AG04450 (cell line): Measurements from ENCODE around the gene KLHL21. TPM values are rescaled to one million over a fixed set of nuclear protein-coding genes. Genes with fewer than 3 reads are reported as not detected.
"Not testable (repeated sequence)": the region's sequence is repeated elsewhere in the genome, so short reads cannot be mapped to it uniquely, and the experiment has no call there.

Experiments
- CTCF ChIA-PET: fragments of 300-600, 350-600 bp; formaldehyde crosslinking; extraction: SDS; loops from one replicate; lab custom pipeline; 2022; ENCODE audit warnings: antibody characterized with exemption, inconsistent platforms; lab: Charles Lee
- POLR2A ChIA-PET: fragments of 350-600 bp; formaldehyde crosslinking; extraction: SDS; loops from one replicate; lab custom pipeline; 2021; ENCODE audit warnings: antibody characterized with exemption, inconsistent platforms; lab: Yijun Ruan, JAX
- DNase-seq: peaks from one replicate; pipeline ENCODE4 v3.0.0-alpha.2; 2011; ENCODE audit warnings: low read depth, low spot score
- H3K27ac ChIP-seq: one replicate; pipeline ENCODE4 v1.5.1; 2012; ENCODE audit warnings: low read depth, low read length, control low read depth
- H3K27me3 ChIP-seq: one replicate; pipeline ENCODE4 v1.6.0; 2012; ENCODE audit warnings: low read length; ENCODE audit not compliant: control insufficient read depth, insufficient read depth
- H3K4me3 ChIP-seq: 2 replicates; pipeline ENCODE4 v1.5.1; 2011; ENCODE audit warnings: mild to moderate bottlenecking, low read depth, low read length, control low read depth
- H3K9me3 ChIP-seq: 2 replicates; pipeline ENCODE4 v1.5.1; 2012; ENCODE audit warnings: low read length; ENCODE audit not compliant: control insufficient read depth, insufficient read depth
- polyA plus RNA-seq: library from polyadenylated mRNA; depleted of rRNA; stranded (reverse); fragments of >200 nt; gene quantifications from 2 replicates; pipeline ENCODE4 v1.2.3, GENCODE V29; 2011
- TF ChIP-seq, protein P1 (sequence below): IDR thresholded peaks from 2 replicates; pipeline ENCODE4 v1.5.1; 2011; ENCODE audit warnings: low read depth, low read length, control low read depth, inconsistent platforms

Gene KLHL21
- polyA plus RNA-seq, 1 experiment: 11.7 TPM

DNA sequence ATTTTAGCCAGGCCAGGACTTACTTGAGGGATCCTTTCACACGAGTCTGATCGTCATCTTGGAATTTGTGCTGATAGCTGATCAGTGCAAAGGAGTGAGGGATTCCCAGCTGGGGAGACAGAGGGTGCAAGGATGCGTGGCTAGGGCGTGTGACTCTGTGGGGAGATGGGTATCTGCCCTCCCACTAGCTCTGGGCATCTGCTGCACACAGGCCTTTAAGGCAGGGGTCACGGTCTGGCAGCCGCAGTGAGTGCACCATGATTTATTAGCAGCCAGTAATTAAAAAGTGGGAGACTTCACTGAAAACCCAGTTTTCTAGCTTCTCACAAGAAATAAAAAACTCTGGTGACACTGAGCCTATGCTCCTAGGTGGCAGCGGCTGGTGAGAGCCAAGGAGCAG lies 42.3 kb upstream of the KLHL21 start:
- POLR2A ChIA-PET: no interaction called here
- DNase-seq: no peak
- Histone ChIP-seq H3K9me3 (no peaks in the 10 kb centered on the region), H3K4me3 (no peak overlapping the region), H3K27me3 (no peaks in the 10 kb centered on the region), H3K27ac (no peak overlapping the region)
- CTCF ChIA-PET: interaction anchor here (1.0 to 4.5 kb wide), 7 partner anchors 11 to 160 kb away, joined by 3 to 34 read pairs (median 21); partner anchors contain the start of genes NOL9 and TAS1R1
- TF ChIP-seq, protein P1, sequence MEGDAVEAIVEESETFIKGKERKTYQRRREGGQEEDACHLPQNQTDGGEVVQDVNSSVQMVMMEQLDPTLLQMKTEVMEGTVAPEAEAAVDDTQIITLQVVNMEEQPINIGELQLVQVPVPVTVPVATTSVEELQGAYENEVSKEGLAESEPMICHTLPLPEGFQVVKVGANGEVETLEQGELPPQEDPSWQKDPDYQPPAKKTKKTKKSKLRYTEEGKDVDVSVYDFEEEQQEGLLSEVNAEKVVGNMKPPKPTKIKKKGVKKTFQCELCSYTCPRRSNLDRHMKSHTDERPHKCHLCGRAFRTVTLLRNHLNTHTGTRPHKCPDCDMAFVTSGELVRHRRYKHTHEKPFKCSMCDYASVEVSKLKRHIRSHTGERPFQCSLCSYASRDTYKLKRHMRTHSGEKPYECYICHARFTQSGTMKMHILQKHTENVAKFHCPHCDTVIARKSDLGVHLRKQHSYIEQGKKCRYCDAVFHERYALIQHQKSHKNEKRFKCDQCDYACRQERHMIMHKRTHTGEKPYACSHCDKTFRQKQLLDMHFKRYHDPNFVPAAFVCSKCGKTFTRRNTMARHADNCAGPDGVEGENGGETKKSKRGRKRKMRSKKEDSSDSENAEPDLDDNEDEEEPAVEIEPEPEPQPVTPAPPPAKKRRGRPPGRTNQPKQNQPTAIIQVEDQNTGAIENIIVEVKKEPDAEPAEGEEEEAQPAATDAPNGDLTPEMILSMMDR: no peak

DNA sequence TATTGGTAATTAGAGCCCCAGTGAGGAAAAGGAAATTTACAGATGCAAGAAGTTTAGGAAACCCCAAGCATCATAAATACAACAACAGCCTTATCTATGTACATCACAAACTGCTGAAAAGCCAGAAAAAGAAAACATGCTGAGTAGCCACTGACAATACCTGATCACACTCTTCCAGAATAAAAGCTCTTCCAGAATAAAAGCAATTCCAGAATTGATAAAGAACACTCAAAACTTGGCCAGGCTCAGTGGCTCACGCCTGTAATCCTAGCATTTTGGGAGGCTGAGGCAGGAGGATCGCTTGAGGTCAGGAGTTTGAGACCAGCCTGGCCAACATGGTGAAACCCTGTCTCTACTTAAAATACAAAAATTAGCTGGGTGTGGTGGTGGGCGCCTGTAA lies 38.2 kb upstream of the KLHL21 start:
- POLR2A ChIA-PET: not testable (repeated sequence)
- CTCF ChIA-PET: interaction anchor here (1.3 to 1.7 kb wide), 3 partner anchors 151 to 155 kb away, joined by 3 to 6 read pairs (median 5); no protein-coding TSS in a partner anchor

DNA sequence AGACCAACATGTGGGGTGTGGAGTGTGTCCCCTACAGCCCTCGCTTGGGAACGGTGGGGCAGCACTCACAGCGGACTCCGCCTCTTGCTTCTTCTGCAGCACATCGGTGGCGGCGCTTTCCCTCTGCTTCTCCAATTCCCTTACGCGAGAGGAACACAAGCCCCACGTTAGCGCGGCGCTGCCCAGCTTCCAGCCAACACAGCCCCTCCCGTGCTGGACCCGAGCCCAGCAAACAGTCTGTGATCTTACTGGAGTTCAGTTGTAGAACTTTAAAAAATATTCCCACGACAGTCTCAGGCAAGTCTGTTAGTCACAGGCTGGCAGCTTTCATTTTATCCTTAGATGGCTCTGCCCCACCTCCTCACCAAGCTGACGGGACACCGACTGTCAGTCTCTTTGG lies 35.6 kb upstream of the KLHL21 start:
- no peaks in the 10 kb centered on the region for H3K9me3 ChIP-seq
- peak overlapping the region; percentile 39 for H3K27ac ChIP-seq
- POLR2A ChIA-PET: no interaction called here
- no peaks in the 10 kb centered on the region for H3K27me3 ChIP-seq
- TF ChIP-seq, protein P1: no peak
- CTCF ChIA-PET: interaction anchor here (3.1 kb wide), 1 partner anchor 9 kb away, joined by 19 read pairs; no protein-coding TSS in a partner anchor
- peak; percentile 49 for DNase-seq
- H3K4me3 ChIP-seq: no peak overlapping the region

More for the DNA sequence above, 38.2 kb upstream of the KLHL21 start:
- not testable (repeated sequence) for H3K4me3 ChIP-seq, H3K27ac ChIP-seq, H3K27me3 ChIP-seq, H3K9me3 ChIP-seq, DNase-seq

DNA sequence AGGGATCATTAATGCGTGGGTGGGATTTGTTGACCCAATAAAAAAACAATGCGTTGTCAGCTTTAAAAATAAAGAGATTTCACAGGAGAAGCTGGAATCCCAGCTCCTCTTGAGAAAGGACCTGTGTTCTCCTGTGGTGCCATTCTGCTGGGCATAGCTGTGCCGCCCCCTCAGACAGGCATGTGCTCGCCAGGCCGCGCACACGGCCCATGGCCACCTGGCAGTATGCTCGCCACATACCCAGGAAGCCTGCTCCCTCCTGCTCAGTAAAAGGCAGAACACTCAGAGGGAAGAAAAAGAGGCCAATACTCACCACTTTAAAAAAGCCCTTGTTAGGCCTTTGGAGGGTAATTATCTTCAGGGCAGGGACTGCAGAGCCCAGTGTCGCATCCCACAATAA lies 35.1 kb upstream of the KLHL21 start:
- ChIA-PET POLR2A (no interaction called here), CTCF (interaction anchor here (3.1 kb wide), 1 partner anchor 9 kb away, joined by 19 read pairs; no protein-coding TSS in a partner anchor)
- no peaks in the 10 kb centered on the region for H3K27me3 ChIP-seq
- H3K4me3 ChIP-seq: no peak overlapping the region
- TF ChIP-seq, protein P1: no peak
- H3K9me3 ChIP-seq: no peaks in the 10 kb centered on the region
- no peak overlapping the region for H3K27ac ChIP-seq
- DNase-seq: no peak

DNA sequence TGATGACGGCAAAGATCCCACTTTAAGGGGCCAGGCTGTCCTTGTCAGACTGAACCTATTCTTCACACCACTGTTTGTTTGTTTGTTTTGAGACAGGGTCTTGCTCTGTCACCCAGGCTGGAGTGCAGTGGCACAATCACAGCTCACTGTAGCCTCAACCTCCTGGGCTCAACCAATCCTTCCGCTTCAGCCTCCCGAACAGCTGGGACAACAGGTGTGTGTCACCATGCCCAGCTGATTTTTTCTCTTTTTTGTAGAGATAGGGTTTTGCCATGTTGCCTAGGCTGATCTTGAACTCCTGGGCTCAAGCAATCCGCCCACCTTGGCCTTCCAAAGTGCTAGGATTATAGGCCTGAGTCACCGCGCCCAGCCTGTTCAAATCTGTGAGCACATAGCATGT lies 34.1 kb upstream of the KLHL21 start:
- POLR2A ChIA-PET, H3K4me3 ChIP-seq, DNase-seq, H3K27me3 ChIP-seq, H3K27ac ChIP-seq, H3K9me3 ChIP-seq: not testable (repeated sequence)
- CTCF ChIA-PET: interaction anchor here (0.9 to 3.1 kb wide), 3 partner anchors 10 to 147 kb away, joined by 3 to 19 read pairs (median 4); no protein-coding TSS in a partner anchor
